Panc1 (cell line): Measurements from ENCODE around the gene BHLHE40. TPM values are rescaled to one million over a fixed set of nuclear protein-coding genes. Genes with fewer than 3 reads are reported as not detected.
A peak's percentile ranks its signal among the peaks of the same experiment; 100 is the strongest.

ENCODE experiments used
- ATAC-seq: fragments of 200-7000 bp; cut with Tn5 transposase; 2 replicates; pipeline ENCODE4 v1.9.1; 2020; ENCODE audit warnings: mild to moderate bottlenecking, moderate library complexity
- BruUV-seq: library from RNA; stranded (reverse); fragments of 400-500 nt; replicated peaks from 2 replicates; lab custom pipeline; 2021; lab: Mats Ljungman, UMichigan
- CTCF ChIA-PET: fragments of 300-600 bp; sonication (Branson Sonifier 250); formaldehyde crosslinking; loops from one replicate; lab custom pipeline; 2022; ENCODE audit warnings: antibody characterized with exemption; lab: Charles Lee
- POLR2A ChIA-PET: fragments of 300-600 bp; sonication (Branson Sonifier 250); formaldehyde crosslinking; loops from one replicate; lab custom pipeline; 2022; ENCODE audit warnings: antibody characterized with exemption; lab: Charles Lee
- DNase-seq: peaks from one replicate; pipeline ENCODE4 v3.0.0-alpha.2; 2010; ENCODE audit warnings: low read depth, low spot score
- H3K27ac ChIP-seq: 2 replicates; pipeline ENCODE4 v1.5.1; 2011; ENCODE audit warnings: mild to moderate bottlenecking, low read length, inconsistent platforms
- H3K27me3 ChIP-seq: fragments of 200-500 bp; sonication (Bioruptor generic); 2 replicates; pipeline ENCODE4 v1.6.0; 2014; ENCODE audit warnings: low read length, inconsistent platforms; ENCODE audit not compliant: control insufficient read depth, insufficient read depth
- H3K36me3 ChIP-seq: fragments of 200-500 bp; sonication (Bioruptor generic); 2 replicates; pipeline ENCODE4 v1.5.1; 2014; ENCODE audit warnings: inconsistent platforms, mild to moderate bottlenecking, low read length, moderate library complexity; ENCODE audit not compliant: control insufficient read depth, insufficient read depth
- H3K4me1 ChIP-seq: 2 replicates; pipeline ENCODE4 v1.5.1; 2011; ENCODE audit warnings: inconsistent platforms, mild to moderate bottlenecking, low read length, moderate library complexity; ENCODE audit not compliant: control insufficient read depth, insufficient read depth
- H3K4me3 ChIP-seq, 2 experiments: 2 replicates each; pipeline ENCODE4 v1.5.1; 2011 to 2012; ENCODE audit warnings: low read depth in 2 of 2, low read length in 2 of 2, mild to moderate bottlenecking in 2 of 2, inconsistent platforms in 1 of 2, moderate library complexity in 1 of 2
- H3K9me3 ChIP-seq: fragments of 200-500 bp; sonication (Bioruptor generic); 2 replicates; pipeline ENCODE4 v1.5.1; 2014; ENCODE audit warnings: low read depth, mild to moderate bottlenecking, inconsistent platforms, low read length, moderate library complexity; ENCODE audit not compliant: control insufficient read depth, insufficient read depth
- CTCF ChIP-seq: fragments of 450-650 bp; IDR thresholded peaks from 2 replicates; pipeline ENCODE4 v1.5.1; 2017; ENCODE audit warnings: mild to moderate bottlenecking
- POLR2AphosphoS5 ChIP-seq: IDR thresholded peaks from 2 replicates; pipeline ENCODE4 v1.6.1; 2012; ENCODE audit warnings: mild to moderate bottlenecking, low read depth, low read length, moderate library complexity
- REST ChIP-seq, 2 experiments: IDR thresholded peaks; 2 replicates each; pipeline ENCODE4 v1.6.1; 2011 to 2012; ENCODE audit warnings: low read depth in 2 of 2, control low read depth in 1 of 2, low read length in 1 of 2, mild to moderate bottlenecking in 1 of 2, moderate library complexity in 1 of 2; ENCODE audit not compliant: insufficient read depth in 1 of 2
- SIN3A ChIP-seq: IDR thresholded peaks from 2 replicates; pipeline ENCODE4 v1.6.1; 2012; ENCODE audit warnings: low read depth, mild to moderate bottlenecking, low read length, moderate library complexity, borderline replicate concordance; ENCODE audit not compliant: insufficient read depth
- TCF7L2 ChIP-seq: IDR thresholded peaks from 2 replicates; pipeline ENCODE4 v1.6.1; 2011; ENCODE audit warnings: mild to moderate bottlenecking, low read depth, low read length, inconsistent platforms
- in situ Hi-C: cut with HindIII; loops from 2 replicates; pipeline ENCODE4 v1.10.0; 2016; ENCODE audit warnings: low sequenced_read_pairs, low pct_unique_long_range_greater_than_20kb
- intact Hi-C: fragments of 100-400 bp; cut with micrococcal nuclease; formaldehyde crosslinking; loops from one replicate; pipeline ENCODE4 v1.10.0; 2022; ENCODE audit not compliant: unreplicated experiment
- total RNA-seq: library from RNA; stranded (reverse); gene quantifications from one replicate; pipeline ENCODE4 v1.2.1, GENCODE V29; 2021; ENCODE audit not compliant: unreplicated experiment

Gene BHLHE40
- total RNA-seq, 1 experiment from 2014 or later: 78.4 TPM

GRCh38 chr3:4985330-4986174 lies 6.3 kb downstream of the BHLHE40 start:
- ATAC-seq: peak; percentile 39
- peaks cover 16% of the 10 kb centered on the region for H3K36me3 ChIP-seq
- in situ Hi-C loops: no loop called here
- H3K9me3 ChIP-seq: no peaks in the 10 kb centered on the region
- H3K4me3 ChIP-seq: peak overlapping the region; percentile 39 to 92; a peak in 3 of 4 replicates
- peak overlapping the region; percentile 95 for H3K27ac ChIP-seq
- peaks cover 46% of the 10 kb centered on the region for H3K4me1 ChIP-seq
- POLR2A ChIA-PET: interaction anchor here (0.5 to 2.8 kb wide), 7 partner anchors 9 to 274 kb away, joined by 3 to 16 read pairs (median 4); no protein-coding TSS in a partner anchor
- intact Hi-C loops: loop anchor here (2.0 kb wide), 1 partner anchor 41 kb away; no protein-coding TSS in a partner anchor
- CTCF ChIA-PET: interaction anchor here (0.6 kb wide), 1 partner anchor 31 kb away, joined by 4 read pairs; no protein-coding TSS in a partner anchor
- no peak for DNase-seq
- BruUV-seq: no TSS peak
- no peaks in the 10 kb centered on the region for H3K27me3 ChIP-seq
- TF ChIP-seq SIN3A (no peak; the same call in 1 of the 2 replicates), CTCF (no peak), TCF7L2 (no peak), POLR2AphosphoS5 (no peak), REST (IDR thresholded peaks at IDR 0.05; ENCODE audit: insufficient read depth in 1 of 2, low read depth in 2 of 2, low read length in 1 of 2) (no peak)

- CTCF ChIA-PET: no interaction called here
- in situ Hi-C loops: no loop called here
- no peak for TF ChIP-seq POLR2AphosphoS5
- TF ChIP-seq SIN3A: no peak; the same call in 1 of the 2 replicates
- TF ChIP-seq TCF7L2: no peak
- no peak for TF ChIP-seq REST (IDR thresholded peaks at IDR 0.05; ENCODE audit: insufficient read depth in 1 of 2, low read depth in 2 of 2, low read length in 1 of 2)
- POLR2A ChIA-PET: interaction anchor here (0.5 to 0.9 kb wide), 4 partner anchors 35 to 122 kb away, joined by 3 to 7 read pairs (median 4); no protein-coding TSS in a partner anchor
- peak overlapping the region; percentile 34 to 39 for H3K4me3 ChIP-seq
- H3K4me1 ChIP-seq: peaks cover 46% of the 10 kb centered on the region
- DNase-seq: no peak
- intact Hi-C loops: loop anchor here (2.0 kb wide), 1 partner anchor 41 kb away; no protein-coding TSS in a partner anchor
- no peaks in the 10 kb centered on the region for H3K9me3 ChIP-seq
- TSS peak; percentile 82 for BruUV-seq
- H3K27me3 ChIP-seq: no peaks in the 10 kb centered on the region
- H3K27ac ChIP-seq: peak overlapping the region; percentile 95
- ATAC-seq: peak; percentile 44
- peaks cover 16% of the 10 kb centered on the region for H3K36me3 ChIP-seq
These were observed 7.0 kb downstream of the BHLHE40 start for GRCh38 chr3:4986175-4986781.
